HCT116 (cell line): ENCODE data around the gene BLCAP. TPM values are rescaled to one million over a fixed set of nuclear protein-coding genes. Genes with fewer than 3 reads are reported as not detected.

Source experiments
- ATAC-seq: fragments of 200-7000 bp; cut with Tn5 transposase; 2 replicates; pipeline ENCODE4 v1.9.1; 2020; ENCODE audit warnings: mild to moderate bottlenecking, moderate library complexity
- BruUV-seq: library from RNA; stranded (reverse); fragments of 400-500 nt; replicated peaks from 2 replicates; lab custom pipeline; 2021; lab: Mats Ljungman, UMichigan
- CTCF ChIA-PET: fragments of 300-600 bp; sonication (Branson Sonifier 250); formaldehyde crosslinking; loops from one replicate; lab custom pipeline; 2021; ENCODE audit warnings: antibody characterized with exemption; lab: Charles Lee
- POLR2A ChIA-PET: fragments of 300-600, 350-600 bp; sonication (Branson Sonifier 250); formaldehyde crosslinking; loops from one replicate; lab custom pipeline; 2021; ENCODE audit warnings: antibody characterized with exemption; lab: Charles Lee
- RAD21 ChIA-PET, 2 experiments: fragments of 300-600 bp; sonication (Branson Sonifier 250); formaldehyde crosslinking; loops; one replicate each; lab custom pipeline; 2023; ENCODE audit warnings: low total read pairs in 2 of 2; ENCODE audit not compliant: uncharacterized antibody in 2 of 2, unreplicated experiment in 2 of 2, low non-redundant PET in 1 of 2; lab: Charles Lee
- DNase-seq: peaks from one replicate; pipeline ENCODE4 v3.0.0-alpha.2; 2010; ENCODE audit warnings: low read depth, low spot score
- H2AFZ ChIP-seq: fragments of 200-600 bp; shearing (Covaris generic), sonication (generic); 2 replicates; pipeline ENCODE4 v1.6.1; 2017; ENCODE audit warnings: low read depth, mixed run types, mixed read lengths, antibody characterized with exemption, low read length; ENCODE audit not compliant: poor library complexity, severe bottlenecking
- H3K27ac ChIP-seq: 2 replicates; pipeline ENCODE4 v1.5.1; 2012; ENCODE audit warnings: low read depth, low read length
- H3K27me3 ChIP-seq: fragments of 200-600 bp; sonication (generic); 2 replicates; pipeline ENCODE4 v1.6.1; 2016; ENCODE audit warnings: mixed run types, low read length, mixed read lengths; ENCODE audit not compliant: insufficient read depth
- H3K36me3 ChIP-seq, 2 experiments: fragments of 200-500 bp in 1 of 2; fragments of 200-600 bp in 1 of 2; sonication (Bioruptor generic) in 1 of 2; sonication (generic) in 1 of 2; 2 replicates each; pipeline versions ENCODE4 v1.5.1 to v1.6.1; 2014 to 2016; ENCODE audit warnings: low read length in 2 of 2, inconsistent platforms in 1 of 2, mixed read lengths in 1 of 2, mixed run types in 1 of 2; ENCODE audit not compliant: insufficient read depth in 2 of 2, control insufficient read depth in 1 of 2
- H3K4me1 ChIP-seq, 2 experiments: fragments of 200-600 bp in 1 of 2; sonication (generic) in 1 of 2; 2 replicates each; pipeline versions ENCODE4 v1.5.1 to v1.6.1; 2012 to 2017; ENCODE audit warnings: low read length in 2 of 2, inconsistent platforms in 1 of 2, mild to moderate bottlenecking in 1 of 2, mixed read lengths in 1 of 2, mixed run types in 1 of 2, moderate library complexity in 1 of 2; ENCODE audit not compliant: insufficient read depth in 2 of 2, control insufficient read depth in 1 of 2
- H3K4me2 ChIP-seq: fragments of 200-600 bp; sonication (generic); 2 replicates; pipeline ENCODE4 v1.6.1; 2017; ENCODE audit warnings: mixed run types, low read length, mixed read lengths
- H3K4me3 ChIP-seq, 2 experiments: fragments of 200-600 bp in 1 of 2; sonication (generic) in 1 of 2; replicated peaks in 1 of 2; 2 replicates each; pipeline ENCODE4 v1.5.1; 2011 to 2016; ENCODE audit warnings: low read length in 2 of 2, control low read depth in 1 of 2, low read depth in 1 of 2, mild to moderate bottlenecking in 1 of 2, mixed read lengths in 1 of 2, mixed run types in 1 of 2
- H3K79me2 ChIP-seq: fragments of 200-600 bp; sonication (generic); 2 replicates; pipeline ENCODE4 v1.6.1; 2017; ENCODE audit warnings: mild to moderate bottlenecking, mixed run types, low read length, moderate library complexity, mixed read lengths; ENCODE audit not compliant: insufficient read depth
- H3K9ac ChIP-seq: fragments of 200-600 bp; sonication (generic); 2 replicates; pipeline ENCODE4 v1.6.1; 2016; ENCODE audit warnings: low read length, mixed read lengths
- H3K9me2 ChIP-seq: fragments of 200-600 bp; sonication (generic), shearing (Covaris generic); 2 replicates; pipeline ENCODE4 v1.6.1; 2017; ENCODE audit warnings: mixed run types, mild to moderate bottlenecking, moderate library complexity; ENCODE audit not compliant: insufficient read depth
- H3K9me3 ChIP-seq, 2 experiments: fragments of 200-500 bp in 1 of 2; fragments of 200-600 bp in 1 of 2; sonication (Bioruptor generic) in 1 of 2; sonication (generic) in 1 of 2; 2 replicates each; pipeline ENCODE4 v1.6.1; 2014 to 2017; ENCODE audit warnings: low read length in 2 of 2, mixed read lengths in 2 of 2, inconsistent platforms in 1 of 2, low read depth in 1 of 2, mild to moderate bottlenecking in 1 of 2, mixed run types in 1 of 2, moderate library complexity in 1 of 2; ENCODE audit not compliant: control insufficient read depth in 1 of 2, insufficient read depth in 1 of 2
- H4K20me1 ChIP-seq: fragments of 200-600 bp; sonication (generic), shearing (Covaris generic); 2 replicates; pipeline ENCODE4 v1.6.1; 2017; ENCODE audit warnings: mixed run types, mild to moderate bottlenecking, moderate library complexity; ENCODE audit not compliant: insufficient read depth
- CBX3 ChIP-seq: IDR thresholded peaks from 2 replicates; pipeline ENCODE4 v1.6.1; 2012; ENCODE audit warnings: low read depth
- CEBPB ChIP-seq: IDR thresholded peaks from 2 replicates; pipeline ENCODE4 v1.6.1; 2012; ENCODE audit warnings: low read depth
- ELF1 ChIP-seq: IDR thresholded peaks from 2 replicates; pipeline ENCODE4 v1.6.1; 2012; ENCODE audit warnings: low read depth, borderline replicate concordance
- EZH2phosphoT487 ChIP-seq: fragments of 200-600 bp; IDR thresholded peaks from 2 replicates; pipeline ENCODE4 v1.6.1; 2018; ENCODE audit warnings: antibody characterized with exemption, borderline replicate concordance
- JUND ChIP-seq: IDR thresholded peaks from 2 replicates; pipeline ENCODE4 v1.6.1; 2012
- POLR2A ChIP-seq: IDR thresholded peaks from 2 replicates; pipeline ENCODE4 v1.7.0; 2011; ENCODE audit warnings: borderline replicate concordance; ENCODE audit not compliant: insufficient read depth, insufficient read length; ENCODE audit errors: extremely low read depth
- POLR2AphosphoS5 ChIP-seq: IDR thresholded peaks from 2 replicates; pipeline ENCODE4 v1.6.1; 2011; ENCODE audit warnings: mild to moderate bottlenecking, low read depth, low read length, moderate library complexity
- SIN3A ChIP-seq: IDR thresholded peaks from 2 replicates; pipeline ENCODE4 v1.6.1; 2012; ENCODE audit warnings: low read depth
- SP1 ChIP-seq: IDR thresholded peaks from 2 replicates; pipeline ENCODE4 v1.6.1; 2012; ENCODE audit warnings: low read depth
- TCF7L2 ChIP-seq: IDR thresholded peaks from 2 replicates; pipeline ENCODE4 v1.7.0; 2011; ENCODE audit warnings: borderline replicate concordance, inconsistent platforms; ENCODE audit not compliant: insufficient read depth, insufficient read length; ENCODE audit errors: extremely low read depth
- YY1 ChIP-seq: IDR thresholded peaks from 2 replicates; pipeline ENCODE4 v1.6.1; 2011; ENCODE audit warnings: low read length, low read depth, moderate library complexity, mild to moderate bottlenecking; ENCODE audit not compliant: insufficient replicate concordance; ENCODE audit errors: extremely low read depth
- ZFX ChIP-seq: fragments of 450-650 bp; IDR thresholded peaks from 2 replicates; pipeline ENCODE4 v1.6.1; 2017
- ZNF274 ChIP-seq: fragments of 200-500 bp; sonication (Bioruptor generic); IDR thresholded peaks from 2 replicates; pipeline ENCODE4 v1.6.1; 2014; ENCODE audit warnings: mild to moderate bottlenecking, low read depth, low read length, inconsistent platforms
- intact Hi-C: fragments of 100-400 bp; cut with micrococcal nuclease; formaldehyde crosslinking; loops from 2 replicates; pipeline ENCODE4 v1.10.0; 2022
- total RNA-seq: library from RNA; stranded (reverse); gene quantifications from one replicate; pipeline ENCODE4 v1.2.1, GENCODE V29; 2021; ENCODE audit not compliant: unreplicated experiment
- TF ChIP-seq, protein P1 (sequence below): IDR thresholded peaks from 2 replicates; pipeline ENCODE4 v1.6.1; 2012; ENCODE audit warnings: low read depth
- TF ChIP-seq, protein P2 (sequence below): IDR thresholded peaks from 2 replicates; pipeline ENCODE4 v1.6.1; 2012
- TF ChIP-seq, protein P3 (sequence below): IDR thresholded peaks from 2 replicates; pipeline ENCODE4 v1.6.1; 2011; ENCODE audit warnings: mild to moderate bottlenecking, low read length, moderate library complexity; ENCODE audit not compliant: insufficient replicate concordance; ENCODE audit errors: extremely low read depth

The BLCAP gene
- total RNA-seq, 1 experiment from 2014 or later = 27.5 TPM

DNA sequence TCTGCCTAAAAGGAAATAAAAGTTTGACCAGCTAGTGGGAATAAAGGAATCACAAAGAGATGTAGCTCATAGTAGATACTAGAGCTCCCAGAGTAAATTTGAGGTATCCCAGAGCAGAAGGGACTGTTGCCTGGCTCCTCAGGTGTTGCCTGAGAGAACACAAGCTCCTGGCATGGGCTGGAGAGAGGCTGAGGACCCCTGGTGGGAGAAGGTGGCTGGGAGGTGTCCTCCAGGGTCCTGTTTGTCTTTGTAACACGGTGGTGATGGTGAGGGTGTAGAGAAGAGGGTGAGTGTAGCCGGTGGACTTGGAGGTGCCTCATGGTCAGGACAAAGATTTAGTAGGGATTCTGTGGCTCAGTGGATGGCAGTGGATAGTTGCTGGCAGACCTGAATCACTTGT lies 34.7 kb downstream of the BLCAP start:
- DNase-seq (no peak), ATAC-seq (no peak)
- H3K9ac ChIP-seq = no peak overlapping the region
- H3K27ac ChIP-seq = no peak overlapping the region
- intact Hi-C loops = no loop called here
- RAD21 ChIA-PET = no interaction called here
- H3K36me3 ChIP-seq = no peaks in the 10 kb centered on the region
- no peaks in the 10 kb centered on the region for H3K79me2 ChIP-seq
- POLR2A ChIA-PET = no interaction called here
- H3K4me2 ChIP-seq = no peak overlapping the region
- no peak for TF ChIP-seq EZH2phosphoT487
- TF ChIP-seq ZFX = no peak
- no peak for TF ChIP-seq CBX3
- TF ChIP-seq ELF1 = no peak
- TF ChIP-seq JUND = no peak
- no TSS peak for BruUV-seq
- H3K4me3 ChIP-seq = no peak overlapping the region
- H3K27me3 ChIP-seq = no peaks in the 10 kb centered on the region
- H3K9me2 ChIP-seq = no peaks in the 10 kb centered on the region
- H4K20me1 ChIP-seq = no peaks in the 10 kb centered on the region
- no peaks in the 10 kb centered on the region for H3K4me1 ChIP-seq
- H3K9me3 ChIP-seq = no peaks in the 10 kb centered on the region
- H2AFZ ChIP-seq = no peak overlapping the region
- CTCF ChIA-PET = no interaction called here

DNA sequence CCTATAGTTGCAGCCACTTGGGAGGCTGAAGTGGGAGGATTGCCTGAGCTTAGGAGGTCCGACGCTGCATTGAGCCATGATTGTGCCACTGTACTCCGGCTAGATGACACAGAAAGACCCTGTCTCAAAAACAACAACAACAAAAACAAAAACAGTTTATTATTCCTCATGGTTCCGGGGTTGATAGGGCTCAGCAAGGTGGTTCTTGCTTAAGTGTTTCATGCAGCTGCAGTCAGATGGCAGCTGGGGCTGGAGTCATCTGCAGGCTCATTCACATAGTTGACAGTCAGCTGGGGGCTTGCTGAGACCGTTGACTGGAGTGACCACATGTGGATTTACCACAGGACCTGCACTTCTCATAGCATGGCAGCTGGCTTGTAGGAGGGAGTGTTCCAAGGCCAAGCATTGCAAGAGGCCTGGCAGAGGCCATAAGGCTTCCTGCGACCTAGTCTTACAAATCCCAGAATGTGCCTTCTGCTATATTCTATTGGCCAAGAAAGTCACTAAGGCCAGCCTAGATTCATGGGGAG lies 35.5 kb downstream of the BLCAP start:
- H3K9me3 ChIP-seq = no peaks in the 10 kb centered on the region
- H3K27me3 ChIP-seq = no peaks in the 10 kb centered on the region
- intact Hi-C loops = no loop called here
- CTCF ChIA-PET = no interaction called here
- ATAC-seq = no peak
- RAD21 ChIA-PET = no interaction called here
- H3K4me3 ChIP-seq = no peak overlapping the region
- H3K4me1 ChIP-seq = no peaks in the 10 kb centered on the region
- H3K9ac ChIP-seq = no peak overlapping the region
- H3K27ac ChIP-seq = no peak overlapping the region
- no peak overlapping the region for H3K4me2 ChIP-seq
- no TSS peak for BruUV-seq
- no peak for DNase-seq
- POLR2A ChIA-PET = interaction anchor here (0.7 kb wide), 1 partner anchor 316 kb away, joined by 3 read pairs; no protein-coding TSS in a partner anchor
- no peaks in the 10 kb centered on the region for H3K79me2 ChIP-seq
- no peaks in the 10 kb centered on the region for H4K20me1 ChIP-seq
- no peaks in the 10 kb centered on the region for H3K9me2 ChIP-seq
- H2AFZ ChIP-seq = no peak overlapping the region
- H3K36me3 ChIP-seq = no peaks in the 10 kb centered on the region
- TF ChIP-seq POLR2AphosphoS5 (no peak), CEBPB (no peak), YY1 (no peak), SP1 (no peak), SIN3A (no peak), ZNF274 (no peak), ZFX (no peak), CBX3 (no peak), ELF1 (no peak), POLR2A (no peak), TCF7L2 (no peak)
- TF ChIP-seq, protein P1, sequence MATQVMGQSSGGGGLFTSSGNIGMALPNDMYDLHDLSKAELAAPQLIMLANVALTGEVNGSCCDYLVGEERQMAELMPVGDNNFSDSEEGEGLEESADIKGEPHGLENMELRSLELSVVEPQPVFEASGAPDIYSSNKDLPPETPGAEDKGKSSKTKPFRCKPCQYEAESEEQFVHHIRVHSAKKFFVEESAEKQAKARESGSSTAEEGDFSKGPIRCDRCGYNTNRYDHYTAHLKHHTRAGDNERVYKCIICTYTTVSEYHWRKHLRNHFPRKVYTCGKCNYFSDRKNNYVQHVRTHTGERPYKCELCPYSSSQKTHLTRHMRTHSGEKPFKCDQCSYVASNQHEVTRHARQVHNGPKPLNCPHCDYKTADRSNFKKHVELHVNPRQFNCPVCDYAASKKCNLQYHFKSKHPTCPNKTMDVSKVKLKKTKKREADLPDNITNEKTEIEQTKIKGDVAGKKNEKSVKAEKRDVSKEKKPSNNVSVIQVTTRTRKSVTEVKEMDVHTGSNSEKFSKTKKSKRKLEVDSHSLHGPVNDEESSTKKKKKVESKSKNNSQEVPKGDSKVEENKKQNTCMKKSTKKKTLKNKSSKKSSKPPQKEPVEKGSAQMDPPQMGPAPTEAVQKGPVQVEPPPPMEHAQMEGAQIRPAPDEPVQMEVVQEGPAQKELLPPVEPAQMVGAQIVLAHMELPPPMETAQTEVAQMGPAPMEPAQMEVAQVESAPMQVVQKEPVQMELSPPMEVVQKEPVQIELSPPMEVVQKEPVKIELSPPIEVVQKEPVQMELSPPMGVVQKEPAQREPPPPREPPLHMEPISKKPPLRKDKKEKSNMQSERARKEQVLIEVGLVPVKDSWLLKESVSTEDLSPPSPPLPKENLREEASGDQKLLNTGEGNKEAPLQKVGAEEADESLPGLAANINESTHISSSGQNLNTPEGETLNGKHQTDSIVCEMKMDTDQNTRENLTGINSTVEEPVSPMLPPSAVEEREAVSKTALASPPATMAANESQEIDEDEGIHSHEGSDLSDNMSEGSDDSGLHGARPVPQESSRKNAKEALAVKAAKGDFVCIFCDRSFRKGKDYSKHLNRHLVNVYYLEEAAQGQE = no peak
- TF ChIP-seq, protein P2, sequence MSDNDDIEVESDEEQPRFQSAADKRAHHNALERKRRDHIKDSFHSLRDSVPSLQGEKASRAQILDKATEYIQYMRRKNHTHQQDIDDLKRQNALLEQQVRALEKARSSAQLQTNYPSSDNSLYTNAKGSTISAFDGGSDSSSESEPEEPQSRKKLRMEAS = no peak
- TF ChIP-seq, protein P3, sequence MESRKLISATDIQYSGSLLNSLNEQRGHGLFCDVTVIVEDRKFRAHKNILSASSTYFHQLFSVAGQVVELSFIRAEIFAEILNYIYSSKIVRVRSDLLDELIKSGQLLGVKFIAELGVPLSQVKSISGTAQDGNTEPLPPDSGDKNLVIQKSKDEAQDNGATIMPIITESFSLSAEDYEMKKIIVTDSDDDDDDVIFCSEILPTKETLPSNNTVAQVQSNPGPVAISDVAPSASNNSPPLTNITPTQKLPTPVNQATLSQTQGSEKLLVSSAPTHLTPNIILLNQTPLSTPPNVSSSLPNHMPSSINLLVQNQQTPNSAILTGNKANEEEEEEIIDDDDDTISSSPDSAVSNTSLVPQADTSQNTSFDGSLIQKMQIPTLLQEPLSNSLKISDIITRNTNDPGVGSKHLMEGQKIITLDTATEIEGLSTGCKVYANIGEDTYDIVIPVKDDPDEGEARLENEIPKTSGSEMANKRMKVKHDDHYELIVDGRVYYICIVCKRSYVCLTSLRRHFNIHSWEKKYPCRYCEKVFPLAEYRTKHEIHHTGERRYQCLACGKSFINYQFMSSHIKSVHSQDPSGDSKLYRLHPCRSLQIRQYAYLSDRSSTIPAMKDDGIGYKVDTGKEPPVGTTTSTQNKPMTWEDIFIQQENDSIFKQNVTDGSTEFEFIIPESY = no peak
